SIG-M5 treated with dmso at 0.1 percent for 504 hours (cell line): ENCODE measurements around the gene CAD.

ENCODE experiments used
- DNase-seq: peaks from one replicate; lab custom pipeline; 2025; ENCODE audit not compliant: unreplicated experiment; lab: John Stamatoyannopoulos, UW

CAD gene

GRCh38 chr2:27223416-27223815 is 6.2 kb downstream of the CAD start:
- DNase-seq = no peak

GRCh38 chr2:27225526-27225925 is 8.4 kb downstream of the CAD start:
- DNase-seq = no peak

GRCh38 chr2:27227501-27227900 is 10.3 kb downstream of the CAD start:
- DNase-seq = no peak

GRCh38 chr2:27231921-27232320 is 14.8 kb downstream of the CAD start:
- no peak for DNase-seq

- DNase-seq = no peak
Measured at GRCh38 chr2:27233341-27233740, 16.2 kb downstream of the CAD start.

- DNase-seq = no peak
Measured at GRCh38 chr2:27236136-27236535, 19.0 kb downstream of the CAD start.

GRCh38 chr2:27236626-27237025 is 19.5 kb downstream of the CAD start:
- DNase-seq = no peak

- no peak for DNase-seq
Measured at GRCh38 chr2:27237341-27237945, 20.3 kb downstream of the CAD start.

GRCh38 chr2:27238976-27239375 is 21.8 kb downstream of the CAD start:
- no peak for DNase-seq

GRCh38 chr2:27240406-27240805 is 23.2 kb downstream of the CAD start:
- no peak for DNase-seq

- DNase-seq = no peak
Measured at GRCh38 chr2:27241761-27242613, 24.8 kb downstream of the CAD start.

GRCh38 chr2:27242614-27242951 is 25.4 kb downstream of the CAD start:
- no peak for DNase-seq

GRCh38 chr2:27243391-27244130 is 26.4 kb downstream of the CAD start:
- no peak for DNase-seq

- DNase-seq = no peak
Measured at GRCh38 chr2:27245116-27245515, 27.9 kb downstream of the CAD start.

GRCh38 chr2:27245626-27246025 is 28.5 kb downstream of the CAD start:
- no peak for DNase-seq

- DNase-seq = no peak
Measured at GRCh38 chr2:27247893-27248292, 30.7 kb downstream of the CAD start.

- no peak for DNase-seq
Measured at GRCh38 chr2:27249159-27249890, 32.2 kb downstream of the CAD start.

- peak; percentile 18 for DNase-seq
Measured at GRCh38 chr2:27249891-27250651, 32.9 kb downstream of the CAD start.

GRCh38 chr2:27250652-27251379 is 33.6 kb downstream of the CAD start:
- DNase-seq = no peak

- DNase-seq = no peak
Measured at GRCh38 chr2:27251766-27252165, 34.6 kb downstream of the CAD start.
